Measurements from ENCODE around the gene PNPLA7.

- no peak for TF ChIP-seq POLR2A (IDR thresholded peaks at IDR 0.05; ENCODE audit: low read depth, low read length)
- no peak for TF ChIP-seq POLR2AphosphoS5 (IDR thresholded peaks at IDR 0.05; ENCODE audit: low read depth, low read length)
- TF ChIP-seq TAF1 (IDR thresholded peaks at IDR 0.05; ENCODE audit: borderline replicate concordance, low read depth, low read length): no peak
These were observed 65.5 kb downstream of the PNPLA7 start for GRCh38 chr9:137484551-137485315.

Measured in GM12892 (cell line).